Tongue (tissue), 2 donors: Measurements from ENCODE around the gene LETM1. TPM values are rescaled to one million over a fixed set of nuclear protein-coding genes. Genes with fewer than 3 reads are reported as not detected.

Experiments used
- DNase-seq: peaks from one replicate; pipeline ENCODE4 v3.0.0-alpha.2; 2015
- total RNA-seq: library from RNA; depleted of rRNA; stranded (reverse); fragments of >200 nt; gene quantifications from one replicate; pipeline ENCODE4 v1.2.3, GENCODE V29; 2014

The LETM1 gene
- total RNA-seq, 1 donor from 2014 or later = 36.2 TPM

DNA sequence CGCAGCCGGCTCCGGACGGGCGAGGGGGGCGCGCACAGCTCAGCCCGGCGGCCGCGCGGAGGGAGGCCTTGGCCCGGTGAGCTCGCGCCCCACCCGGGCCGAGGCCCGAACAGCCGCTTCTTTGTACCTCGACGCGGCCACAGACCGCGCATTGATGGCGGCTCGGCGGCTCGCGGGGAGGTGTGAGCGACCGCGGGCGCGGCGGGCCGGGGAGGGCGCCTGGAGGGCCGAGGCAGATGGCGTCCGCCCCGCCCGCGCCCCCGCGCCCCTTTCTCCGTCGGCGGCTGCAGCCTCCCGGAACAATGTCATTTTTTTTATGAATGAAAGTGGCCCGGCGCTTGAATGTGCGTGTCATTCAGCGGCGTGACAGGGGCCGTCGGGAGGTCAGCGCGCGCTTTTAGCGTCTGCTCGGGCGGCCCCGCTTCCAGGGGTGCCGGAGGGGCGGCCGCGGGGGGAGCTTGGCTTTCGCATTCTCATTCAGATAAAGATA lies 61.1 kb downstream of the LETM1 start:
- DNase-seq = no peak

DNA sequence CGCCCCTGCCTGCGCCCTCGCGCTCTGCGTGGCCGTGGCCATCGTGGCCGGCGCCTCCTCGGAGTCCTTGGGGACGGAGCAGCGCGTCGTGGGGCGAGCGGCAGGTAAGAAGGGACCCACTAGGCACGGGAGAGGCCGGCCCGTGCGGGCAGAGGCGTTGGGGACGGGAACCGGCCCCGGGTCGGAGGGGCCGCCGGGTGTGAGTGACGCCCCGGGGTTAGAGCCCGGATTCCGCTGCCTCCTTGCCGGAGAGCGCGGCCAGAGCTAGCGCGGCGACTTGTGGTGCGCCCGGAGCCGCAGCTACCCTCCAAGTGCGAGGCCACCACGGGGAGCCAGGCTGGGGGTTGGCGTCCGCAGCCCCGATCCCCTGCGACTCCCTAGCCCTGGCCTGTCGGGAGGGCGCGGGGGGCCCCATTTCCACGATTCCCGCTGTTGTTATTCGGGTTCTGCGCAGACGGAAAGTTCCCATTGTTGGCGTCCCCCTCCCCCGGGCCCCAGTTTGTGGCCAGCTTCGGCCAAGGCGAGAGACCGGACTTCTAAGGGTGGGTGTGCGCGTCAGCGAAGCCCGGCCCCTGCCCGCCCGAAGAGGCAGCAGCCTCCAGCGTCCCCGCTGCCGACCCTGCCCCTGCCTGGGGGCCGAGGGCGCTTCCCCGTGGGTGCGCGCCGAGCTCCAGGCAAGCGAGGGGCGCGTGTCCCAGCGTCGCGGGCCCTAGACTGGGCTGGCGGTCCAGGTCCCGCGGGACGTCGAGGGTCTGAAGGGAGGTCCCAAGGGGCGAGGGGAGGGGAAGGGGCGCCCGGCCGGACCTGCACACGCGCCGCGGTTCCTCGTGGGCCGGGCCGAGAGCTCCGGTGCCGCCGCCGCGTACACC lies 61.8 kb downstream of the LETM1 start:
- no peak for DNase-seq

DNA sequence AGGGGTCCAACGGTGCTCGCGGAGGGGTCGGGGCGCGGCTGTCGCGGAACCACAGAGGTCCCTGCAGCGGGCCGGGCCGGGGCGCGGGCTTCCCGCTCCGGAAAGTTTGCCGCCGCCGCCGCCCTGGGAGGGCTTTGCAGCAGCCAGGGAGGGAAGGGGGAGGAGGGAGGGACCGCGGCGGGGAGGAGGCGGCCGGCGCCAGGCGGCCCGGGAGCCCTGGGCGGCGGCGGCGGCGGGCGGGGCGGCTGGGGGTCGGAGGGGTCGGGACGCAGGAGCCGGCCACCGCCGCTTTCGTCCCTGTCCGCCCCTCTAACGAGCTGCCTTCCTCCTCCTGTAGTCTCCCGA lies 62.5 kb downstream of the LETM1 start:
- DNase-seq = no peak

DNA sequence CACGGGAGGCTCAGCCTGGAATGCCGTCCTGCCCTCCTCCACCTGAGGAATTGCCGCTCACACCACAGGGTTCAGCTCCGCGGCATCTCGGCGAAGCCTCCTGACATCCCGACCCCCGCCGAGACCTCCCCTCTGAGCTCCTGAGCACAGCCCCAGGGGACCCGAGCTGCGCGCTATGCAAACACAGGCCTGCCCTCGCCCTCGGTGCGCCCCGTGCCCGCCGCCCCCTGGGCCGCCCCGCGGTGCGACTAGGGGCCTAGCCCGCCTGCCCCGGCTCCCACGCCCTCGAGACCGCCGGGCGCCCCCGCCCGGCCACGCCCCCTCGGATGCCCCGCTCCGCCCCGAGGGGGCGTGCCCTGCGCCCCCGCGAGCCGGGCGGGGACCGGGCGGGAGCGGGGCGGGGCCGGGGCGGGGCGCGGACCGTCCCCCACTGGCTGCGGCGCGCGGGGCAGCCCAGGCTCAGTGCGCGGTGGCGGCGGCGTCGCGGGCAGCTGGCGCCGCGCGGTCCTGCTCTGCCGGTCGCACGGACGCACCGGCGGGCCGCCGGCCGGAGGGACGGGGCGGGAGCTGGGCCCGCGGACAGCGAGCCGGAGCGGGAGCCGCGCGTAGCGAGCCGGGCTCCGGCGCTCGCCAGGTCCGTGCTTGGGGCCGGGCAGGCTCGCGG lies 63.0 kb downstream of the LETM1 start, which contains the start of gene FGFR3:
Gene FGFR3 (plus strand): TSS at position 462 of the 664 bp plus-strand sequence. CDS start 642 bp downstream, outside the sequence.
- DNase-seq = peak; percentile 69

DNA sequence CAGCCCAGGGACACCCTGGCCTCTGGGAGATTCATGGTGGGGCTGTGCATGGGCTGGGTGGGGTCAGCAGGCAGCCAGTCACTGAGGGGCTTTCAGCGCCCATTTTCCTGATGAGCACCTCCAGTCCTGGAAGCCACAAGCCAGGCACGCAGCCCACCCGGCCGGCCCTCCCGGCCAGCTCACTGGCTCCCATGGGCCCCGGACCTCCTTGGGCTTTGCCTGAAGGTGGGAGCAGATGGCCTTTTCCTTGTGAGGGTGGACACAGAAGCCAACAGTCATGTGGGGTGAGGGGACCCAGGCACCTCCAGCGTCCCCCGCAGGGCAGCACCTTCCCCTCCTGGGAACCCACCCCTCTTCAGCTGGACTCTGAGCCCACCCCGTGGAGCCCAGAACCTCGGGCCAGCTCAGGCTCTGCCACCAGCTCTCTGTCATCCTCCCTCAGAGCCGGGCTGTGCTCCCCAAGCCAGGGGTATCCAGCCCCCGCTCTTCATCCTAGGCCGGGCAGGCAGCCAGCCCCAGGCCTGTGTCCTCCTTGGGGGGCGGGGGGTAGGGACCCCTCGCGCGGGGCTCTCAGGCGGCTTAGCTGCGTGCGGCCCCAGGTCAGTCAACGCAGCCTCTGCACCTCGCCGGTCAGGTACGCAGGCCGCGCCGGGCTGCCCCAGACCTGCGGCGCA lies 63.7 kb downstream of the LETM1 start:
- no peak for DNase-seq

DNA sequence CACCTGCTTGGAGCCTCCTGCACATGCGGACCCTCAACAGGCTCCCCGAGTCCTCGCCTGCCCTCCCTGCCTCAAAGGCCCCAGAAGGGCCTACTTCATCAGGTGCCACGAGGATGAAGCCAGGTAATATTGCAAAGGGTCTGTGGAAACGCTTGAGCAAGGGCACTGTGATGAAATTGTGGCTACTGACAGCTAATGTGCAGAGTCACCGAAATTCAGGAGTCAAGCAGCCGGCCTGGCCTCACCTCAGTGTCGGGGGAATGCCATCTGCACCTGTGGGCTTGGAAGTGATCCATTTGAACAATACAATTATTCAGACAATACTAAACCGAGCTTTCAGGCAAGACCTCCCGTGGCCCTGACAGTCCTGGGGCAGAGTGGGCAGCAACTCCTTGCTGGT lies 66.0 kb downstream of the LETM1 start:
- no peak for DNase-seq

DNA sequence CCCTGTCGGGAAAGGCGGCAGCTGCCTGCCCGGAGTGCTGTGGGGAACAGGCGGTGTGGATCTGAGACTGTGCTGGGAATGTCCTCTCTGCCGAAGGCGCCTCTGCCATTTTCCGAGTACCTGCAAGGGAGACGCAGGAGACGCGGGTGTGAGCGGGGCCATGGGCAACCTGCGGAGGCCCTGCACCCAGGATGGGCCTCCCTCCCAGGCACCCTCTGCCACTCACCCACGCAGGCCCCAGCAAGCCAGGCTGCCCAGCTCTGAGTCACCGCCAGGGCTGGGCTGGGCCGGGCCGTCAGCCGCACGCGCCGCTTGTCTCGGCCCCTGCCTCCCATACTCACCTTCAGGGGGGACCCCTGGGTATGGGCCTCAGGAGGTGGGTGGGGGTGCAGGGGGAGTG lies 66.4 kb downstream of the LETM1 start:
- no peak for DNase-seq

DNA sequence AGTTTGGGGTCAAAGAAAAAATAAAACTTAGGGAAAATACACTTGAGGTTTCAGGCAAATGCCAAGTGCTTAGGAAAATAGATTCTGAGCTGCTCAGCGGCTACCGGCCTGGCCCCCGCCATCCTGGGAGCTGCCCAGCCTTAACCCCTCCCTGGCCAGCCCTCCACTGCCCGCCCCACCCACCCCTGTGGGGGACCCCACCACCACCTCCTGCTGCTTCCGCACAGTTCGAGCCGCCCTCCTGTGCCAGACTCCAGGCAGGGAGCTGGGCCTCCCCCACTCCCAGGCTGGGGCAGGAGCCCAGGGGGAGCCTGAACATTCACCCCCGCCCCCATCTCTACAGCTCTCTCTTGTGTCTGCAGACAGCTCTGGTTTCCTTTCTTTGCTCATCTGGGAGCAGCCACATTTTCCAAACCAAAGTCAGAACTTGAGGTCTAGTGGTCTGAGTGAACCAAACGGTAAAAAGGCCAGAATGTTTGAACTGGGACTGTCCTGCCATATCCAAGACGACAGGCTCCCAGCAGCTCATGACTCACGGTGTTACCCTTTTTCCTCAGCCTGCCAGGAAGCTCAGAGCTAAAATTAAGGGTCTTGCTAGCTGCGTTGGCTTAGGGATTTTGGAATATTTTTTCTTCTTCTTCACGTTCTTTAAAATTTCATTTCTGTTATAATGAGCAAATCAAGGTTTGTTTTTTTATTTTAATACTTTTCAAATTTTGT lies 67.5 kb downstream of the LETM1 start:
- DNase-seq = no peak

DNA sequence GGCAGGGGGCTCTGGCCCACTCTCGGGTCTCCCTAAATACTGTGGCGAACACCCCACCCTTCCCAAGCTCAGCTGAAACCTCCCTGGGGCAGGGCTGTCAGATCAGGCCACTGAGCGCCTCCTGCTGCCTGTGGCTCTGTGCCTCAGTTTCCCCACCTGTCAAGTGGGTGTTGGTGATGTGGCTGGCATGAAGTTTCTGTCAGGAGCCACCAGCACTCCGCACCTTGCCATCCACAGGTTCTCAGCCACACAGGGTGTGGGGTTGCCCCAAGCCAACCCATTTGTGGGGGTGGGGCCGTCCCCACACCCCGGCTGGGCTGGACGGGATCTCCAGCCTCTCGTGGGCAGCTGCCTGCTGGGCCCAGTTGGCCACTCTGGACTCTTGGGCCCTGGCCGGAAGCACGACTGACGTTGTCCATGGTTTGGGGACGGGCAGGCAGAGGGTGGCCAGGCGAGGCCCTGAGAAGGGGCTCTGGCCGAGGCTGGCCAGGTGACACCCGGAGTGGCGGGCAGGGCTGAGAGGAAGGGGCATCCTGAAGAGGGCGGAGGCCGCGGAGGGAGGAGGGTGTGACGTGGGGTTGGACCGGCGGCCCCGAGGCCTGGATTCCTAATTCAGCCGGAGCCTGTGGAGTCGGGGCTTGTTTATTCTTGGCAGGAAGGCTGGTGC lies 68.4 kb downstream of the LETM1 start:
- DNase-seq = no peak

DNA sequence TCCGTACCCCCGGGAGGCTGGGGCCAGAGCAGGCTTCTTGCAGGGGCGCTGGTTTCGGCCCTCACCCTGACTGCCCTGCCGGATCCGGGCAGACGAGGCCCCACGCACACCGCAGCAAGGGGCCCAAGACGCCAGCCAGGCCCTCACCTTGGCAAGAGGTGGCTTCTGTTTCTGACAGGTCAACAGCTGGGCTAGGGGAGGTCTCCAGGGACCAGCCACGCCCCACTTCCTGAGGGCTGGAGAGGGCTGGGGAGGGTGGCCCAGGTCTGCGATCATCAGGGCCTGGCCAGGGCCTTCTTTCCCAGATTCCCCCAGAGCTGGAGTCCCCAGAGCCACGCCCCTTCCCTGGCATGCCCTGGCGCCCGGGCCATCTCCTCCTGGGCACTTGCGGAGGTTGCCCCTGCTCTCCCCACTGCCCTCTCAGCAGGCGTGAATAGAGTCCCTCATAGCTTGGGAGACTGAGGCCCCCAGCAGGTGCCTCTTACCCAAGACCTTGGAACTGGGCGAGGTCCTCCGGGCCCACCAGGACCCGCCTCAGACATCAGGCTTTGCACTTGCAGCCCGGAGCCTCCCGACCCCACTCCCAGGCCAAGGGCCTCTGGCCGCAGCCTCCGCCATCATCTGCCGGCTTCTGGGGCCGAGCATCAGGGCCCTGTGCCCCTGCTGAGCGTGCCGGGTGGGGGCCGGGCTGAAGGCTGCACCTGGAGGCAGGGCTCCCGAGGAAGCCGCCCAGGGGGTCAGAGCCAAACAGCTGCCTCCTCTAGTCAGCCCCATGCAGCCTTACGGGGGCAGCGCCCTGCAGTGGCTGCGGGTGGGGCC lies 69.2 kb downstream of the LETM1 start:
- no peak for DNase-seq

DNA sequence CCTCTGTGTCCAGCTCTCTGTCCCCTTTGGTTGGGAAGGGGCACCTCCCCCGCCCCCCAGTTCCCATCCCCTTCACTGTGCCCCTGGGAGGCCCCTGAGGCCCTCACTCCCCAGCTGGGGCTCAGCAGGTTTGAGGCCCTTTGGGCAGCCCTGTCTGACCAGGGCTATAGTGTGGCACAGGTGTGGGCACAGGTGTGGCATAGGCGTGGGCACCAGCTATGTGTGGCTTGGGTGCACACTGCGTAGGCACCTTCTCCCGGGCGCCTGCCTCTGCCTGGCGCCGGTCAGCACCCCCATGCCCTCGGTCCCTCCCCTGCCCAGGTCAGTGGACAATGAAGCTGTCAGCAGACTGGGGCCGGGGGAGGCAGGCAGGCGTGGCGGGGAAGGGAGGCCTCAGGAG lies 70.4 kb downstream of the LETM1 start:
- DNase-seq = no peak

DNA sequence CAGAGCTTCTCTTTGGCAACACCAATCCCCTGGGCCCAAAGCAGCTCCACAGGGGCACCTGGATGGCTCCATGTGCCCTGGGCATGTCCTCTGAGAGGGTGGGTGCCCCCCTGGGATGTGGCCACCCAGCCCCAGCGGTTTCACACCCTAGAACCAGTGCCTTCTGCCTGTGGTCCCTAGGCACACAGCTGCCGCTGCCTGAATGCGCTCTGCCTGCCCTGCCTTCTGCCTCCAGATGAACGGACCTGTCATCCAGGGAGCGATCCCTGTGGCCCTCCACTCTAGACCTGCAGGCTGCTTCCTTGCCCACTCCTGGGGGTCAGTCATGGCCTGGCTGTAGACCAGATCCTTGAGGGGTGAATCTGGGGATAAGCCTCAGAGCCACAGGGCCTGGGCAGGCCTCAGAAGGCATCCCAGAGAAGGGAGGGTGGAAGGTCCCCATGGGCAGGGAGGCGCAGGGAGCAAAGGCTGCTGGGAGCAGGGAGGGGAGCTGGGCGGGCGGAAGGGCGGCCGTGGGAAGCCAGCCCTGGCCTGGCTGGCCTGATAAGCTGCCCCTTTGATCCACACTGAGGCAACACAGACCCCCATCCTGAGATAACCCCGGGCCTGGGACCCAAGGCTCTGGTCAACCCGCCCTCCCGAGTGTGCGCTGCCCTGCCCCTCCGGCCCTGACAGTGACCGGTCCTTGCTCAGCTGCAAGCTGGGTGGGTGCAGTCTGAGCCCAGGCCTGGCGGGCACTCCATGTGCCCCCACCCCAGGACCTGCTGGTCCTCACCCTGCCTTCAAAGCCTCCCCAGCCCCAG lies 71.0 kb downstream of the LETM1 start:
- DNase-seq = no peak

DNA sequence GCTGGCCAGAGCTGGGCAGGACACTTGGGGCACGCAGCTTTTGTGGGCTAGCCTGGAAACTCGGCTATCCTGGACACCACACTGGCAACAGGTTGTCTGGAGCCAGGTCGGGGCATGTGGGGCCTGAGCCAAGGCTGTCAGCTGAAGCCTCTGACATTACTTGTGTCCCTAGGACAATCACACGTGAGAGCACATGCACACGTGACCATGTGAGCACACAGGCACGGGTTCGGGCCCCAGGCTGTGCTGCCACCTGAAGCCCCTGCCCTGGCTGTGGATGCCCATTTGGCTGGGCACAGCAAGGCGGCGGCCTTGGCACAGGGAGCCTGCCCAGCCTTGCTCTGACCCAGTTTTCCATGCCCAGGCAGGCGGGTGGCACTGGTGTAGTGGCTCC lies 71.6 kb downstream of the LETM1 start:
- no peak for DNase-seq

DNA sequence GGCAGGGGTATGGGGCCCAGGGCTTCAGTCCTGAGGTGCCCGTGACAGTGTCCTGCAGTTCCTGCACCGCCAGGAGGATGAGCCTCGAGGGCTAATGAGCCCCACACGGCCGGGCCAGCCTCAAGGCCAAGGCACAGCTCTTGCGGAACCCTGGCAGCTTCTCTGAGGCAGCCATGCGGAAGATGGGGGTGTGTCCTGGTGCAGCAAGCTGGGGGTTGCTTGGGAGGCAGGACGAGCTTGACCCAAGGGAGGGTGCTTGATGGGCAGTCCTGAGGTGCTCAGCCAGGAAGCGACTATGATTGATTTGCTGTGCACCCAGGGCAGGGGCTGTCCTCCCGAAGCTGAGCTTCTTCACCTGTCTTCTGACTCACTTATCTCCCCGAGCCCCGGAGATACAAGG lies 72.0 kb downstream of the LETM1 start:
- no peak for DNase-seq

DNA sequence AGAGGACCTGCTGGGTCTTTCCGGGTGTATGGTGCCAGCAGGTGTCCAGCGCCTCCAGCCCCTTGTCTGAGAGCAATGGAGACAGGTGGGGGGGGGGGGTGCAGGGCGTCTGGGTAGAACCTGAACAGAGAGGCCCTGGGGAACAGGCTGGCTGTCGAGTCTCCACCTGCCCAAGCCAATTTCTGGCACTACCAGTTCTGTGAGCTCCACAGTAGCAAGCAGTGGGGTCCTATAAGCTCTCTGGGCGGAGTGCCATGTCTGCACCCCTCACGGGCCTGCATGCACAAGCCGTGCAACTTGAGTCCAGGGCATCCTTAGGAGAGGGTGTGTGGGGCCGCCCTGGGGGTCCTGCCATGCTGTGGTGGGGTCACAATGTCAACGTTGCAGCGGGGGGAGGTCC lies 72.9 kb downstream of the LETM1 start:
- peak; percentile 78 for DNase-seq

DNA sequence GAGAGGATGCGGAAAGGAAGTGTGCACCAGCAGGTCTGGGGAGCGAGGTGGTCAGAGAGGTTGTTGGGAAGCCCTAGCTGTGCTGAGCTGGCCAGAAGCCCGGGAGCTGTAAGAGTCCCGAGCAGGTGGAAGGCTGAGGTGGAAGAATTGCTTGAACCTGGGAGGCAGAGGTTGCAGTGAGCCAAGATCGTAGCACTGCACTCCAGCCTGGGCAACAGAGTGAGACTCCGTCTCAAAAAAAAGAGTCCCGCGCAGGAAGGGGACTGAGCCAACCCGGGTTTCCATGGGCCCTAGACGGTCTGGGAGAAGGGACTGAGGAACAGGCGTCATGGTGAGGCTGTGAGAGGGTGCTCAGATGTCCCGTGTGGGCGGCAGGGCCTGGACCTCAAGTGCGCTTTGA lies 75.5 kb downstream of the LETM1 start:
- no peak for DNase-seq

DNA sequence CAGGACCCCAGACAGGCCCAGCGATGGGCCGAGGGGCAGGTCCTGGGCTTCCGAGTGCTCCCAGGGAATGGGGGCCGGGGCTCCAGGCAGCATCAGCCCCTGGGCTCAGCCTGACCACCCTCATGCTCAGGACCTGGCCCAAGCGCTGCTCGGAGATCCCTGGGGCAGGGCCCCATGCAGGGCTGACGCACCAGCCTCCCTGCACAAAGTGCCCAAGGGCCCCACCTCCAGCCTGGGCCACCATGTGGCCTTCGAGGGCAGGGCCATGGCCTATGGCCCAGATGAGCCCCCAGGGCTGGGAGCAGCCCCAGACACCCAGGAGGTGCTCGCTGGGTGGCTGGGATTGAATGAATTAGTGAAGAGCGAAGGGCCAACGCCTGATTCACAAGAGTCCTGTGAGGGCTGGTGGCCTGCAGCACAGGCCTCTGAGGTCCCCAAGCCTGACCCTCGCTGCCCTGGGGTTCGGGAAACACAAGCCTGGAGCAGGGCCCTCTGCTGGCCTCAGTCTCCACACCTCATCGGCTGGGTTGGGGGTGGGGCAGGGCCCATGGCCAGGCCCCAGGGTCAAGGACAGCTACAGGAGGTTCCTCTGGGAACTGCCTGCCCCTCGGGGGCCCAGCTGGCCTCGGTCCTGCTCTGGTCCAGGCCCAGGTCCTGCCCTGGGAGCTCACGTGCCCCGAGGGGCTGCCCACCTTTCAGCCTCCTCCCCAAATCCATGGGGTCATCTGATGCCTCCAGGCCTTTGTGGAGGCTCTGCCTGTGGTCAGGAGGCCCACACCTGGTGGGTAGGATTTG lies 76.2 kb downstream of the LETM1 start:
- no peak for DNase-seq

DNA sequence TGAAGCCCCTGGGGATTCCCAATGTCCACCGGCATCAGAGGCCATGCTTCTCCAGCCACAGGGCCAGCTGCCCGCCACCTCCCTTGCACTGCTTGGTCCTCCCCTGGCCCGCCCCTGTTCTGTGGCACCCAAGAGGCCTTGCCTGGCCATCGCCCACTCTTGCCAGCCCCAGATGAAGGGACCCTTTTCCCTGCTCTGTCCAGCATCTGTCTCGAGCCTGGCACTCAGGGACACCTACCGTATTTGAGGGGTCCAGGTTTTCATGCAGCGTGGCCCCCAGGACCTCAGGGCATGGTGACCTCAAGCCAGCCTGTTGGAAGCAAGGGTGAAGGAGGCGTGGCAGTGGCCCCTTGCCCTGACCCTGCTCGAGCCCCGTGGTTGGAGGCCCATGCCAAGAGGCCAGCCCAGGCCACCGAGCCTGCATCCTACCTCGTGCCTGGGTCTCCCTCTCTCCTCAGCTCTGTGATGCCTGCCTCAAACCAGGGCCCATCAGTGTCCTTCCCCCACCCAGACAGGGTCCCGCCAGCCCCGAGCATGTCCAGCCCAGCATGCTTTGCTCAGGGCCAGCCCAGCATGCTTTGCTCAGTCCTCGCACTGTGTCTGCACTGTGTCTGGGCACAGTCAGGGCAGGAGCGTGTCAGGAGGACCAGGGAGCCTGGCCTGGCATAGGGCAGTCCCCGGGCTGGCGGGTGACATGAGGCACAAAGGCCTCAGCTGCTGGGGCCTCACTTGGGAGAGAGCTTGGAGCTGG lies 77.1 kb downstream of the LETM1 start:
- no peak for DNase-seq
